ENCODE measurements around the gene PSMC3.

PSMC3 gene

GRCh38 chr11:47400768-47401279, 25.4 kb downstream of the PSMC3 start:
- no peak for TF ChIP-seq ARNT (IDR thresholded peaks at IDR 0.05)
- TF ChIP-seq ELF4 (IDR thresholded peaks at IDR 0.05): no peak
- TF ChIP-seq LEF1 (IDR thresholded peaks at IDR 0.05; ENCODE audit: borderline replicate concordance): no peak
- no peak for TF ChIP-seq SP1 (IDR thresholded peaks at IDR 0.05)
- no peak for TF ChIP-seq SUZ12 (IDR thresholded peaks at IDR 0.05)
- no peak for TF ChIP-seq CTBP1 (IDR thresholded peaks at IDR 0.05; ENCODE audit: borderline replicate concordance)
- TF ChIP-seq TARDBP (IDR thresholded peaks at IDR 0.05): no peak
- no peak for TF ChIP-seq PKNOX1 (IDR thresholded peaks at IDR 0.05)
- TF ChIP-seq L3MBTL2 (conservative IDR thresholded peaks at IDR 0.05): no peak
- no peak for TF ChIP-seq ZNF384 (IDR thresholded peaks at IDR 0.05)
- TF ChIP-seq BHLHE40 (IDR thresholded peaks at IDR 0.05; ENCODE audit: borderline replicate concordance): no peak
- no peak for TF ChIP-seq NFRKB (IDR thresholded peaks at IDR 0.05)
- ChIA-PET POLR2A (interaction anchor here (0.9 to 2.3 kb wide), 5 partner anchors 8 to 27 kb away, joined by 3 to 6 read pairs (median 5); partner anchors contain the start of gene SLC39A13), CTCF (interaction anchor here (1.6 kb wide), 1 partner anchor 26 kb away, joined by 8 read pairs; no protein-coding TSS in a partner anchor)
- no peak for DNase-seq (ENCODE audit: extremely low spot score)

GRCh38 chr11:47399860-47400767, 26.1 kb downstream of the PSMC3 start:
- CTCF ChIA-PET: interaction anchor here (1.6 kb wide), 1 partner anchor 26 kb away, joined by 8 read pairs; no protein-coding TSS in a partner anchor
- POLR2A ChIA-PET: interaction anchor here (0.9 to 2.3 kb wide), 7 partner anchors 9 to 151 kb away, joined by 3 to 6 read pairs (median 3); partner anchors contain the start of genes ACP2 and SLC39A13
- TF ChIP-seq ELF4 (IDR thresholded peaks at IDR 0.05): no peak
- TF ChIP-seq CTBP1 (IDR thresholded peaks at IDR 0.05; ENCODE audit: borderline replicate concordance): no peak
- no peak for TF ChIP-seq HDGF (IDR thresholded peaks at IDR 0.05; ENCODE audit: borderline replicate concordance)
- no peak for TF ChIP-seq SUZ12 (IDR thresholded peaks at IDR 0.05)
- DNase-seq (ENCODE audit: extremely low spot score): no peak

GRCh38 chr11:47398551-47398950, 27.7 kb downstream of the PSMC3 start:
- DNase-seq (ENCODE audit: extremely low spot score): no peak
- CTCF ChIA-PET: interaction anchor here (0.6 to 1.3 kb wide), 3 partner anchors 24 to 135 kb away, joined by 3 to 5 read pairs (median 4); no protein-coding TSS in a partner anchor
- TF ChIP-seq ZNF384 (IDR thresholded peaks at IDR 0.05) (no peak), FOXA1 (IDR thresholded peaks at IDR 0.05) (no peak), HDGF (IDR thresholded peaks at IDR 0.05; ENCODE audit: borderline replicate concordance) (no peak), PKNOX1 (IDR thresholded peaks at IDR 0.05) (no peak), FOXM1 (IDR thresholded peaks at IDR 0.05; ENCODE audit: borderline replicate concordance) (no peak), L3MBTL2 (conservative IDR thresholded peaks at IDR 0.05) (no peak), SP1 (IDR thresholded peaks at IDR 0.05) (no peak), FOXK2 (IDR thresholded peaks at IDR 0.05) (no peak), ELF4 (IDR thresholded peaks at IDR 0.05) (no peak), ARNT (IDR thresholded peaks at IDR 0.05) (no peak), LEF1 (IDR thresholded peaks at IDR 0.05; ENCODE audit: borderline replicate concordance) (no peak), NFRKB (IDR thresholded peaks at IDR 0.05) (no peak), BHLHE40 (IDR thresholded peaks at IDR 0.05; ENCODE audit: borderline replicate concordance) (no peak)
- POLR2A ChIA-PET: interaction anchor here (1.1 to 1.2 kb wide), 2 partner anchors 9 to 17 kb away, joined by 3 read pairs; no protein-coding TSS in a partner anchor

GRCh38 chr11:47398011-47398410, 28.2 kb downstream of the PSMC3 start:
- ChIA-PET POLR2A (interaction anchor here (1.2 kb wide), 1 partner anchor 9 kb away, joined by 3 read pairs; no protein-coding TSS in a partner anchor), CTCF (interaction anchor here (1.3 kb wide), 1 partner anchor 24 kb away, joined by 4 read pairs; no protein-coding TSS in a partner anchor)
- no peak for TF ChIP-seq LEF1 (IDR thresholded peaks at IDR 0.05; ENCODE audit: borderline replicate concordance)
- no peak for TF ChIP-seq TARDBP (IDR thresholded peaks at IDR 0.05)
- no peak for TF ChIP-seq FOXA1 (IDR thresholded peaks at IDR 0.05)
- no peak for TF ChIP-seq FOXK2 (IDR thresholded peaks at IDR 0.05)
- TF ChIP-seq ARNT (IDR thresholded peaks at IDR 0.05): no peak
- TF ChIP-seq PKNOX1 (IDR thresholded peaks at IDR 0.05): no peak
- no peak for TF ChIP-seq L3MBTL2 (conservative IDR thresholded peaks at IDR 0.05)
- TF ChIP-seq HDGF (IDR thresholded peaks at IDR 0.05; ENCODE audit: borderline replicate concordance): no peak
- TF ChIP-seq SP1 (IDR thresholded peaks at IDR 0.05): no peak
- TF ChIP-seq FOXM1 (IDR thresholded peaks at IDR 0.05; ENCODE audit: borderline replicate concordance): no peak
- TF ChIP-seq CTBP1 (IDR thresholded peaks at IDR 0.05; ENCODE audit: borderline replicate concordance): no peak
- TF ChIP-seq ZNF384 (IDR thresholded peaks at IDR 0.05): no peak
- no peak for TF ChIP-seq ELF4 (IDR thresholded peaks at IDR 0.05)
- DNase-seq (ENCODE audit: extremely low spot score): no peak

GRCh38 chr11:47396049-47396320, 30.3 kb downstream of the PSMC3 start:
- ChIA-PET POLR2A (no interaction called here), CTCF (no interaction called here)
- DNase-seq (ENCODE audit: extremely low spot score): no peak
- no peak for TF ChIP-seq HDGF (IDR thresholded peaks at IDR 0.05; ENCODE audit: borderline replicate concordance)
